Hindlimb muscle (tissue), 1 donor: ENCODE data around the gene MRPS27. TPM values are rescaled to one million over a fixed set of nuclear protein-coding genes. Genes with fewer than 3 reads are reported as not detected.

Experiments
- DNase-seq: peaks from one replicate; pipeline ENCODE4 v3.0.0-alpha.2; 2013
- polyA plus RNA-seq: library from polyadenylated mRNA; unstranded; fragments of 120-200 nt; gene quantifications from one replicate; pipeline ENCODE4 v1.2.1, GENCODE V29; 2013; ENCODE audit not compliant: insufficient read length

MRPS27 gene
- polyA plus RNA-seq, 1 donor: 44.0 TPM

DNA sequence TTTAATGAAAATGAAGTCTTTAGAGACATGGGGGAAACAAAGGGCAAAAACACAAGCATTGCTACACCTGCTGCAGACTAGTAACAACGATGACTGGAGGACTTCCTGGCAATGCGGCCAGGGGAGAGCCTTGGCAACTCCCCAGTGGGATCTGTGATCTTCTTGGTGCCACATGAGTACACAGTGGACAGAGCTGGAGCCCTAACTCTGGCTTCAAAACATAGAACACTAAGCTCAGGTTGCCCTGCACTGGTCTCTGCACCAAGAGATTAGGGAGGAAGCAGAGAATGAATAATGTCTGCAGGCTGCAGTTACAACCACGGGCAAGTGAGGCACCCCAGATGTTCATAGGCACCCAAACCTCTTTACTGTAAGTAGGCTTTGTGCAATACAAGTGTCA is 91.1 kb downstream of the MRPS27 start:
- DNase-seq: no peak

DNA sequence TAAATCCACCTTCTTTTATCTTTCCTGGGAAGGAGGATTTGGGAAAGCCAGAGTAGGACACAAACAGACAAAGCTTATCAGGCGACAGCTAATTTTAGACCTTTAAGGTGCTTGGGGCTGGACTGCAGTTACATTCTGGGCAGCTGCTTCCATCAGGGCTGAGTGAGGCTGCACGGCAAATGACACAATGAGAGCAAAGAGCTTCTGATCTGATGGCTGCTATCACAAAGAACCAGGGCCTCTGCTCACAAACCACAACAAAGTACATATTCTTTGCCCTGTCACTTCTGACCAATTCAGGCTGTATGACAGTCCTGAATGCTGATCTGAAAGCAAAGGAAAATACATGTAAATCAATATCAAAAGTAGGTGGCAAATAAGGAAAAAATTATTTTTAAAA is 93.1 kb downstream of the MRPS27 start:
- DNase-seq: no peak

DNA sequence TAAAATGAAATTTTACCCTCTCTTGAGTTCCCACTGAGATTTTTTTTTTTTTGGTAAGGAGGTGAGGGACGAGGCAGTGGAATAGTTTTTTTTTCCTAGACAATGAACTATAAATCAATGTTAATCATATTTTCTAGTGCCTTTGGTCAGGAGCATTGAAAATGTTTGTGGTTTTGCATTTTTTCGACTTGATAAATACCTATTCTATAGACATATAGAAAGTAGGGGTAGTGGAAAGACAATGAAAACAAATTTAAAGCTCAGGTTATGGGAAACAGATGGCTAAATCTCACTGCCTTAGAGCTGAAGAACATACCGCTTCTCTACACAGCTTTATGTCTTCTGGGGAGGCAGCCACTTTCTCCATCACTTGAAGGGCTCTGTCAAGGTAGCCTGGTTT is 94.3 kb downstream of the MRPS27 start:
- DNase-seq: no peak

DNA sequence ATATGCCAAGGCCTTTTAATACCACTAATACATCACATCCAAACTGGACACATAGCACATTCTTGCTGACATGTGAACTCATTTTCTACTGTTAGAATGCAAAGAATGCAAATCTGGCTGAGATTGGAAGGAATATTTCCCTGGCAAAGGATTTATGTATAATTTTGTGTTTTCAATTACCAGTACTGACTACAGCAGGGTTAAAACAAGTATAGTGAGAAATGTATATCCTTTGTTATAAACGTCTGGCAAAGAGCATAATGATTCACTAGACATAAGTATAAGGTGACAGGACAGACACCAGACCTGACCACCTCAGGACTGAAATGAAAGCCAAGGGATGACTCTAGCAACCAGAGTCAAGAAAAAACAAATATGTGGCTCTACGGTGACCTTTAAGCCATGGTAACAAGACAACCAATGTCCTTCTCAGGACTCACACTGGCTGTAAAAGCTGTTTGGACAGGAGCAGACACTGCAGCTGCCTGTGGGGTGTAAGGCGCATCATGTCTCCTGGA is 95.0 kb downstream of the MRPS27 start:
- DNase-seq: no peak

DNA sequence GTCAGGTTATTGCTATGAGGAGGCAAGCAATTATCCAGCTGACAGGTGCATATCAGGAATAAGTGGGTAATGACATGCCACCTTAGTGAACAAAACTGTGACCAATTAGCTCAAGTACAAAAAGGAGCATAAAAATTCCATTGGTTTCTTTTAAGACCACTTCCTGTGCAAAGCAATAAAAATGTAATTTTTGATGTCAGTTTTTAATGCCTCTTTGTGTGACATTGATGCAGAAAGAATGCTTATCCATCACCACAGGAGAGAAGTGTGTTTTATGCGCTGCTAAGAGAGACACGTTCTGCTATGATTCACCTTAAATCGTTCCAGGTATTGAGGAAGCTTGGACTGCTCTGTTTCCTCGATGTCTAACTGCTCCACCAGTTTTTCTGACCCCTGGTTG is 96.7 kb downstream of the MRPS27 start:
- DNase-seq: no peak

- no peak for DNase-seq
Measured at GRCh38 chr5:72222521-72222920, 97.5 kb downstream of the MRPS27 start.

DNA sequence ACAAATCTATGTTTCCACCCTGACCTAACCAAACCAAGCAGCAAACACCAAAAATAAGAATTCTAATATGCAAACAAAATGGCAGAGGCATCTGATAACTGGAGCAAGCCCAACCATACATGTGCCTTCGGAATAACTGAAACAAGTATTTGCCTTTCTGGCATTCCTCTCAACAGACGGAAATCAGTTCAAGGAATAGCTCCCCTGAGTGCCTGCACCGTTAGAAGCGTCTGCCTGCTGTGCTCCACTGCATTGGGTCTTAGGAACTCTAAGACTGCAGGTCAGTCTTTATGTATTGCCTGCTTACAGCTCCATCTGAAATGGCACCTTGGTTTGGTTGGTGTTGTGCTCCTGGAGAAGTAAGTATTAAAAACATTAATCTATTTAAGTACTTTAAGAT is 98.5 kb downstream of the MRPS27 start:
- DNase-seq: no peak

DNA sequence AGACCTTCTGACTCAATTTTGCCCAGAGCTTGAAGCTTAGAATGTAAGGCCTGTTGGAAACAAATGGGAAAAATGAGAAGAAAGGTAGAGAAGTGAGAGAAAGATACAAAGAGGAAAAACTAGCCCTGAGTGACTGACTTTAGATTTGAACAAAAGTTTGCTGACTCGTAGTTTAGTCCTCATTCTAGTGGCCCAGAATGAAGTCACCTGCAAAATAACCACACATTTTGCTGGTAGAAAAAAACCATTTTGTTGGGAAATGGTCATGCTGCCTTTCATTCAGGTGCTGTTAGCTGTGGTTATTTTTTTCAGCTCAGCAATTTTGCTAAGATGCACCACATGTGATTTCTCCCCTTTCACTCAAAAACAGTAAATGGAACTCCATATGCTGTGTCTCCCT is 98.9 kb downstream of the MRPS27 start:
- no peak for DNase-seq

DNA sequence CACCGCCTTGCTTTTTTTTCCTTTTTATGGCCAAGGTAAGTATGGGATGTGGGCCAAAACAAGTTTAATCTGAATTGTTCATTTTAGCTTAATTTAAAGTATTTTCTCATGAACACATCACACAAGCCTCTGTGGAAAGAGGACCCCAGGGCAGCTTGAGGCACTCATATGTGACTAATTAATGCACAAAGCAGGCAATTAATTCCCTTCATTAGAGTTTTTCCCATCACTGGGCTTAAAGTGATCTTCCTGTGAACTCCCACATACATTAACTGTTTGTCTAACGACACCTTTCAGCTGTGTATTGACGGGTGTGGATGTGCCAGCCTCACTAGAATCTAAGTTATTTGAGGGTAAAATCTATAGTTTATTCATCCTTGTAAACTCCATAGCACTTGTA is 103.3 kb downstream of the MRPS27 start:
- no peak for DNase-seq

DNA sequence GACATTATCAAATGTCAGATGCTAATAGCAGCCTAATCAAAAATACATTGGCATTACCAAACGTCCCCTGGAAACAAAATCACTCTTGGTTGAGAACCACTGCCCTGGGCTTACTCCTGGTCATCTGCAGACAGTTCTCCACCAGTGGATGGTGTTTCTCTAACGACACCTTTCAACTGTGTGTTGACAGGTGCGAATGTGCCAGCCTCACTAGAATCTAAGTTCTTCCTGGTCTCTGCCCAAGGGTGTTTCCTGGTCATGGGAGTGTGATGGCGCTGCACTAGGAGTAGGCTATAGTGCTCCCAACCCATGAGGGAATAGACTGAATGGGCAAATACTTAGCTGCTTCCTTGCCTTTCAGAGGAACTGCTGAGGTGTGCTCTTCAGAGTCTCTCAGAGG is 105.9 kb downstream of the MRPS27 start:
- DNase-seq: no peak

DNA sequence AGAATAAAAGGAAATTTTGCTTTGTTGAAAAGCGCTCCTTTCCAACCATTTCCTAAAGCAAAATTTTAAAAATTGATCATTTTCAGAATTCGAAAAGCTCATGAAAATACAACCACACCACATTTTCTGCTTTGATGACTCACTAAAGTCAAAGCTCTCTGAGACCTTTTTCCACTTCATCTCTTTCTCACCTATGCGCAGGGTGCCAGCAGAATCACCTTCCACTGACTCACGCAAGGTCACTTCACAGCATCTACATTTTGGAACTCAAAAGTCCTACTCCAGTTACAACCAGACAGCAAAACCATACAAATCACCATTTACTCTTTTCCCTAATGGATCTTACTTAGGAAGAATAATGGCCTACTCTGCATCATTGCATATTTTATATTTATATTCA is 106.6 kb downstream of the MRPS27 start:
- DNase-seq: no peak

DNA sequence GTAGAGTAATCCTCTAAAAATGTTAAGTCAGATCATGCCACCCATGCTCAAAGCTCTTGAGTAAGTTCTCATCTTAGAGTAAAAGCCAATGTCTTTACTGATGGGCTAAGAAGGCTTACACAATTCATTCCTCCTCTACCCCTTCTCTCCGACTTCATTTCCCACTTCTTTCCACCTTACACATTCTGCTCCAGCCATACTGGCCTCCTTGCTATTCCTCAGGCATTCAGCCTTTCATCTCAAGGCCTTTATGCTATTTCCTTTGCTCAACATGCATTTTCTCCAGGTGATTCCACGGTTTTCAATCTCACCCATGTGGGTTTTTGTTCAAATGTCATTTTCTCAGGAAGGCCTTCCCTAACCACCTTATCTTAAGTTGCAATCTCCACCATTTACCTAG is 107.9 kb downstream of the MRPS27 start:
- no peak for DNase-seq

DNA sequence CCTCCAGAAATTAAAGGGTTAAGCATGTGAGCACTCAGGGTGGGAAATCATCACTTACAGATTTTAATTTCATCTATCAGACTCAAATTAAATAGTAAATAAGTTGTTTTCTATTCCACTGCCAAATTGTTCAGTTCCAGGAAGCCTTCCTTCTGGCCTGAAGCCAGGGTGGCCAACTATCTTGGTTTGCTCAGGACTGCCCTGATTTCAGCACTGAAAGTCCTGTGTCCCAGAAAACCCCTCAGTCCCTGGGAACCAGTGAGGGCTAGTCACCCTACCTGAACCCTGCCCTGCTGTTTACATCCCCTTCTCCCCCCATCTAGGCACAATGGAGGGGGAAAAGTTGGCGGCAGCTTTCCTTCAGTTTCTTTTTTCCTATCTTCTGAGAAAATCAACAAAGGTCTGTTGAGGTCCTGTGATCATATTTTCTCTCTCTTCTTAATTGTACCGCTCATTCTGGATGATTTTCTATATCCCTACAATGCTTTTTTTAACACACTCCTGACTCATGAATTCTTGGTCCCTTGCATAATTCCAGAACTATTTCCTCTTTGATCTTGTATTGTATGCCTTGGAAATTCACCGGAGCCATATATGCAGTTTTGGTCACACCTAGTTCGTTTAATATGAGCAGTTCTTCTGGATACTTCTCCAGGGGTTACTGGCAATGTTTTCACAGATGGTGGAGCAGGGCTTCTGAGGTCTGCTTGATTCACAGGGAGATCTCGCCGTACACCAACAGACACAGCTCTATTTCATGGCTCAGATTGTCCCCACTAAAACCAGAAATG is 109.0 kb downstream of the MRPS27 start:
- no peak for DNase-seq

DNA sequence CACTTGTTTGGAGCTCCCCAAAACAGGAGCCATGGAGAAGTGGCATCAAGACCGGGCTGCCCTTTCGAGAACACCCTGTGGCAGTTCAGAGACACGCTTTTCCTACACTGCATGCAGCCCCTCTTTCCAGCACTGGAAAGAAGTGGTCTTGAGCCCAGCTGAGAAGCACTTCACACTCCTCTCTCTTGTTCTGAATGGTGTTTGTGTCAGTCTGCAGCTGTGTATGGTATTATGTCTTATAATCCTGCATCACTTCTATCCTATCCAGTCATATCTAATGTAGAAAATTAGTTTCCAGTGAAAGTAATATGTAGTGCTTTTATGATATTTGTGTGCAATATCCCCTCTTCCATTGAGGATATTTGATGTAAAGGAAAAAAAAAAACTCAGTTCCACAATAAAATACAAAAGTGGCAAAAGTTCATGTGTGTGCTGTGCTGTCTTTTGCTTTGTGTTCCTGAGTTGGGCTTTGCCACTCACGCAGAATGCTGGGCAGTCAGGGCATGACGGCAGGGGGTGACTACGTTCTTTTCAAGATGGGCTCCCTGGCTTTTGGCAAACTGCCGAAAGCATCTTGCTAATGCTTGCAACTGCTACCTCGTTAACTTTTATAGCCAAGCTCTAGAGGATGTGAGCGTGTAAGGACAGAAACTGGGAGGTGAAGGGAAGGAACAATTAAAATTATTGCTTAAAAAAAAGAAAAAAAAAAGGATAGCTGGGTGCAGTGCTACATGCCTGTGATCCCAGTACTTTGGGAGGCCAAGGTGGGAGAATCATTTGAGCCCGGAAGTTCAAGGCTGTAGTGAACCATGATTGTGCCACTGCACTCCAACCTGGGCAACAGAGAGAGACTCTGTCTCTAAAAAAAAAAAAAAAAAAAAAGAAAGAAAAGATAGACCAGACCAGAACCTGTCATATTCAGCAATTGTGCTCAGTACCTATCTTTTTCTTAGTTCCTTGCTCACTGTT is 110.6 kb downstream of the MRPS27 start:
- DNase-seq: no peak

GRCh38 chr5:72208324-72208926 is 111.6 kb downstream of the MRPS27 start:
- DNase-seq: no peak

DNA sequence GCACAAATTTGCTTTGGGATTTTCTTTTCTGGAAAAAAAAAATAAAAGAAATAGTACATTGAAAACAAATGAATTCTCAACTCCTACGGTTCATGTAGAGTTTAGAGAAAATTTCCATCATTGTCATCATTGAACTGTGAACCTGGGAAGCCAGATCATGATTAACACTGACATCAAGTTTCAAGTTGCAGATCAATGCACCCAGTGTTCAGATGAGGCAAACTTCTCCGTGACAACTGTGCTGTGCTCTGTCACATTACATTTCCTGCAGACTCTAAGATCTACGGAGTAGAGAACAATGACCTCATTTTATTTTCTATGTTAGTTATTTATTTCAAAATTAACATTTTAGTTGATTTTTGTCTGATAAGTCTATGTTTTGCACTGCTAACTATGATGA is 113.0 kb downstream of the MRPS27 start:
- DNase-seq: no peak

- no peak for DNase-seq
Measured at GRCh38 chr5:72206160-72206559, 113.9 kb downstream of the MRPS27 start.

DNA sequence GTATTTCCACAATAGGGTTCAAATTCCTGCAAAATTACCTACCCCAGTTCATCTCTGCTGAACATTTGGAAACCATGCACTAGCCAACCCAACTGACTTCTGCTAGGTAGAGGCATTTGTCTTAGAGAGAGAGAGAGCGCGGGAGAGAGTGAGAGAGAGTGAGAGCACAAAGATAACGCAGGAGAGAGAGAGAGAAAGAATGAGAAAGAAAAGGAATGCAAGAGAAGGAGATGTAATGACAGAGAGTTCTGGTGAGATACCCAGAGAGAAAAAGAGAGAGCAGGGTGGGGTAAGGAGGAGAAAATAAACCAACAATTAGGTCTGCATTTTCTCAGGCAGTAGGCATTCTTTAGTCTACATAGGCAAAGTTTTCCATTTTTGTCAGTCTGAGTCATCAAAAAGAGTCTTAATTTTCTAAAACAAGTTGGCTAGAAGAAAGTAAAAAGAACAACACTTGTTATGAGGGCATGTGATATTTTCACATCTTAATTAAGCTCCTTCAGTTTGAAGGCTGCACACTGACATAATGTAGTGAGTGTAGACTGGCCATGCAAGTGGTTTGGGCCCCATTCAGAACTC is 114.5 kb downstream of the MRPS27 start:
- DNase-seq: no peak

- DNase-seq: no peak
Measured at GRCh38 chr5:72204946-72205345, 115.1 kb downstream of the MRPS27 start.

DNA sequence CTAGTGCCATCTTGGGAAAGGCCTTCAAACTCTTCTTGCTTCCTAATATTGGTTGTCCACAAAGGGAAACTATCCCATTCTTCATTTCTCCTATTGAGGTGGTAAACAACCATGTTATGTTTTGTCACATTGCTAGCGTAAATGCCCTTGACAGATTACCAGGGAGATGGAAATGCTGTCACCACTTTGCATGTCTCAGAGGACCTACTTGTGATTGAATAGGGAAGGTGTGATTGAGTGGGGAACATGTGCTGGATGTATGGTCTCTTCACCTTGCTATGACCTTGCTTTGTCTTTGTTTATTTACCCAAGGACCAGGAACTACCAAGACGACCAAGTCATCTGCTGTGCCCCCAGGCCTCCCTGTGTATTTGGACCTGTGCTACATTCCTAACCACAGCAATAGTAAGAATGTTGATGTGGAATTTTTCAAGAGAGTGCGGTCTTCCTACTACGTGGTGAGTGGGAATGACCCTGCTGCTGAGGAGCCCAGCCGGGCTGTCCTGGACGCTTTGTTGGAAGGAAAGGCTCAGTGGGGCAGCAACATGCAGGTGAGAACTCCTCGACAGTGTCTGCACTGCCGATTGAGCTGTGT is 116.7 kb downstream of the MRPS27 start:
- DNase-seq: no peak

GRCh38 chr5:72202331-72202825 is 117.7 kb downstream of the MRPS27 start:
- no peak for DNase-seq

GRCh38 chr5:72199681-72200080 is 120.4 kb downstream of the MRPS27 start:
- no peak for DNase-seq
